ENCODE results near the gene RPTOR.

DNA sequence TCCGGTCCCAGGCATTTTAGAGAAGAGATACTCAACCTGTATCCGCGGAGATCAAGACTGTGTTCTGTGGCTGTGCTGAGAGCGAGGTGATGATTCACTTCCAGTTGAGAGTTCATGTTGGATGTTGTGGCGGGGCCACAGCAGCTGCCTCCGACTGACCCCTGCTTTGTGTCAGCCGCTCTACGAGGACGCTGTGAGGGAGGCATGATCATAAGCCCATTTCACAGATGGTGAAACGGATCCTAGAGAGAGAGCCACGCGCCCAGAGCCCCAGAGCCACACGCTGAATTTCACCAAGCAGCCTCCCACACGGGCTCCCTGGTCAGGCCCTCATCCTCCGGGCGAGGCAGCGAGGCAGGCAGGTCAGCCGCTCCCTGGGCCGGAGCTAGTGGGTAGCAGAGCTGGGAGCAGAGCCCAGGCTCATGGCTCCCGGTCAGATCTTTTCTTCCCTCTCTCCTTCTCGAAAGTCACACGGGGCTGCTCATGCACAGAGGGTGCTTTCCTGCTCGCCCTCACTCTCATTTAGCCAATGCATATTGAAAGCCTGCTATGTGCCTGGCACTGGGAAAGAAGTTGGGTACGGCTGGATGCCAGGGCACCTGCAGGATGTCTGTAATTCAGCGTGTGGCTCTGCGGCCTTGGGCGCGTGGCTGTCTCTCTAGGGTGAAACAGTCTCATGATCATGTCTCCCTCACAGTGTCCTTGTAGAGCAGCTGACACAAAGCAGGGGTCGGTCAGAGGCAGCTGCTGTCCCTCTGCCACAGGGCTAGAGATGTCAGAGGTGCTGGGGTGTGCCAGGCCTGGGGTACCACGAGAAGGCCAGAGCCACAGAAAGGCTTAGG, 291.4 kb downstream of the RPTOR start:
- TF ChIP-seq, protein P1, sequence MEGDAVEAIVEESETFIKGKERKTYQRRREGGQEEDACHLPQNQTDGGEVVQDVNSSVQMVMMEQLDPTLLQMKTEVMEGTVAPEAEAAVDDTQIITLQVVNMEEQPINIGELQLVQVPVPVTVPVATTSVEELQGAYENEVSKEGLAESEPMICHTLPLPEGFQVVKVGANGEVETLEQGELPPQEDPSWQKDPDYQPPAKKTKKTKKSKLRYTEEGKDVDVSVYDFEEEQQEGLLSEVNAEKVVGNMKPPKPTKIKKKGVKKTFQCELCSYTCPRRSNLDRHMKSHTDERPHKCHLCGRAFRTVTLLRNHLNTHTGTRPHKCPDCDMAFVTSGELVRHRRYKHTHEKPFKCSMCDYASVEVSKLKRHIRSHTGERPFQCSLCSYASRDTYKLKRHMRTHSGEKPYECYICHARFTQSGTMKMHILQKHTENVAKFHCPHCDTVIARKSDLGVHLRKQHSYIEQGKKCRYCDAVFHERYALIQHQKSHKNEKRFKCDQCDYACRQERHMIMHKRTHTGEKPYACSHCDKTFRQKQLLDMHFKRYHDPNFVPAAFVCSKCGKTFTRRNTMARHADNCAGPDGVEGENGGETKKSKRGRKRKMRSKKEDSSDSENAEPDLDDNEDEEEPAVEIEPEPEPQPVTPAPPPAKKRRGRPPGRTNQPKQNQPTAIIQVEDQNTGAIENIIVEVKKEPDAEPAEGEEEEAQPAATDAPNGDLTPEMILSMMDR (IDR thresholded peaks at IDR 0.05; ENCODE audit: extremely low read depth in 1 of 2, insufficient read depth in 1 of 2, low read depth in 1 of 2, low read length in 2 of 2): no peak
- TF ChIP-seq POLR2A (IDR thresholded peaks at IDR 0.05; ENCODE audit: low read depth, low read length) (no peak), EZH2 (IDR thresholded peaks at IDR 0.05; ENCODE audit: borderline replicate concordance, low read depth, low read length, severe bottlenecking) (no peak), MYC (IDR thresholded peaks at IDR 0.05; ENCODE audit: low read depth, low read length) (no peak), JUN (IDR thresholded peaks at IDR 0.05; ENCODE audit: borderline replicate concordance, insufficient read depth, insufficient read length, low read depth) (no peak), POLR2AphosphoS5 (IDR thresholded peaks at IDR 0.05; ENCODE audit: insufficient read depth, low read depth, low read length) (no peak)
- TF ChIP-seq, protein P2, sequence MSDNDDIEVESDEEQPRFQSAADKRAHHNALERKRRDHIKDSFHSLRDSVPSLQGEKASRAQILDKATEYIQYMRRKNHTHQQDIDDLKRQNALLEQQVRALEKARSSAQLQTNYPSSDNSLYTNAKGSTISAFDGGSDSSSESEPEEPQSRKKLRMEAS (IDR thresholded peaks at IDR 0.05; ENCODE audit: insufficient read depth, insufficient read length): no peak

All from endothelial cell of umbilical vein (primary cell).